Measurements from ENCODE around the gene ZNG1C. TPM values are rescaled to one million over a fixed set of nuclear protein-coding genes. Genes with fewer than 3 reads are reported as not detected.
"Not testable (repeated sequence)": the region's sequence is repeated elsewhere in the genome, so short reads cannot be mapped to it uniquely, and the experiment has no call there.

The ZNG1C gene
- total RNA-seq (2021; ENCODE audit: unreplicated experiment) (22.4 TPM), Bru-seq, nascent RNA (percentile 59 among the genes with signal in this experiment), BruChase-seq, experiment 1, labeled RNA remaining after a 2-hour chase (percentile 60 among the genes with signal in this experiment), BruChase-seq, experiment 2, labeled RNA remaining after a 6-hour chase (percentile 51 among the genes with signal in this experiment)
- polyA plus RNA-seq (2012; ENCODE audit: insufficient read length), result 47.5 TPM
- long read RNA-seq, transcript CBWD3-206 (3 exons, 1,736 nt), result major isoform, 24 of 34 reads
- long read RNA-seq, partial matches to known transcripts, result 0 of 34 reads
- long read RNA-seq, other reads (novel, unspliced or antisense), result 10 of 34 reads

DNA sequence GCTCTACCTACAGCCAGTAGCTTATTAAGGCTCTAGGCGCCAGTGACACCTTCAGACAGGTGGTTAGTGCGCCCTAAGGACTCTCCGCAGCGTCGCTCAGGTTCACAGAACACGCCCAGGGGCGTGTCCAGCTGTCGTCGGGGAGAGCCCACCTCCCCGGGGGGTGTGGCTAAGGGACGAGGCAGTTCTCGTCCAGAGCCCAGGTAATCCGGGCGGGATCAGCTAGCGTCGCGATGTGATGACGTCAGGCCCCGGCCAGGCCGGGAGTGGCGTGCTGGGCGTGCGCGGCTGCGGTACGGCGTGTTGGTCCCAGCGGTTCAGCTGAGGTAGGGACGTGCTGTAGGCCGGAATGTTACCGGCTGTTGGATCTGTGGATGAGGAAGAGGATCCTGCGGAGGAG is at the start of gene ZNG1C:
Gene ZNG1C (plus strand): TSS at position 301 of the 400 bp plus-strand sequence. CDS start 49 bp downstream, at position 350.
- H3K27me3 ChIP-seq (ENCODE audit: control insufficient read depth, insufficient read depth, low read length); H3K4me3 ChIP-seq (ENCODE audit: low read depth in 2 of 2, low read length in 2 of 2); POLR2A ChIA-PET; BruUV-seq (replicated peaks); ATAC-seq; H3K4me1 ChIP-seq (ENCODE audit: control insufficient read depth, insufficient read depth, low read length); DNase-seq (ENCODE audit: low read depth, low spot score); H3K27ac ChIP-seq (ENCODE audit: low read length); in situ Hi-C loops (cut with HindIII; ENCODE audit: low pct_unique_long_range_greater_than_20kb, low sequenced_read_pairs); intact Hi-C loops (cut with micrococcal nuclease; ENCODE audit: unreplicated experiment); H3K9me3 ChIP-seq (ENCODE audit: control insufficient read depth, insufficient read depth, low read depth, low read length); H3K36me3 ChIP-seq (ENCODE audit: control insufficient read depth, insufficient read depth, low read length); CTCF ChIA-PET: not testable (repeated sequence)

DNA sequence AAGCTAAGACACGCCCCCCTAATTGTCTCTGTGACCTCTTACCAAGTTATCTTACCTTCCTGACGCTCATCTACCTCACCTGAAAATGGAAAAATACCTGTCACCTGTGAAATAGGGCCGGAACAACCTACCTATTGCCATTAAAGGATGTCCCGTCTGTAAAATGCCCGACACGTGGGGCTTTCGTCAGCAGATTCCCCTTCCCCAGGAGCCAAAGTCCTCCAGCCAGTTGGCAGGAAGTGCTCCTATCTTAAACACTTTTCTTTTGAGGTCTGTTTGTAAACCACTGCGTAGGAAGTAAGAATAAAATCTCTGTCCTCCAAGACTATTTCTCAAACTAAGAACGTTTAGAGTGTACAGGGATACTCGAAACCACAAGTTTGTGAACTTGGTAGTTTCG is 654 bp downstream of the ZNG1C start:
- POLR2A ChIA-PET; H3K4me1 ChIP-seq (ENCODE audit: control insufficient read depth, insufficient read depth, low read length); in situ Hi-C loops (cut with HindIII; ENCODE audit: low pct_unique_long_range_greater_than_20kb, low sequenced_read_pairs); H3K36me3 ChIP-seq (ENCODE audit: control insufficient read depth, insufficient read depth, low read length); intact Hi-C loops (cut with micrococcal nuclease; ENCODE audit: unreplicated experiment); CTCF ChIA-PET; H3K27ac ChIP-seq (ENCODE audit: low read length); H3K27me3 ChIP-seq (ENCODE audit: control insufficient read depth, insufficient read depth, low read length); H3K4me3 ChIP-seq (ENCODE audit: low read depth in 2 of 2, low read length in 2 of 2); DNase-seq (ENCODE audit: low read depth, low spot score); H3K9me3 ChIP-seq (ENCODE audit: control insufficient read depth, insufficient read depth, low read depth, low read length); BruUV-seq (replicated peaks); ATAC-seq: not testable (repeated sequence)

- H3K4me1 ChIP-seq (ENCODE audit: control insufficient read depth, insufficient read depth, low read length); POLR2A ChIA-PET; H3K4me3 ChIP-seq (ENCODE audit: low read depth in 2 of 2, low read length in 2 of 2); H3K27me3 ChIP-seq (ENCODE audit: control insufficient read depth, insufficient read depth, low read length); ATAC-seq; BruUV-seq (replicated peaks); CTCF ChIA-PET; H3K27ac ChIP-seq (ENCODE audit: low read length); intact Hi-C loops (cut with micrococcal nuclease; ENCODE audit: unreplicated experiment); H3K9me3 ChIP-seq (ENCODE audit: control insufficient read depth, insufficient read depth, low read depth, low read length); H3K36me3 ChIP-seq (ENCODE audit: control insufficient read depth, insufficient read depth, low read length); in situ Hi-C loops (cut with HindIII; ENCODE audit: low pct_unique_long_range_greater_than_20kb, low sequenced_read_pairs); DNase-seq (ENCODE audit: low read depth, low spot score): not testable (repeated sequence)
Measured at GRCh38 chr9:68281041-68281440, 39.3 kb downstream of the ZNG1C start.

- in situ Hi-C loops (cut with HindIII; ENCODE audit: low pct_unique_long_range_greater_than_20kb, low sequenced_read_pairs); H3K36me3 ChIP-seq (ENCODE audit: control insufficient read depth, insufficient read depth, low read length); DNase-seq (ENCODE audit: low read depth, low spot score); H3K4me1 ChIP-seq (ENCODE audit: control insufficient read depth, insufficient read depth, low read length); intact Hi-C loops (cut with micrococcal nuclease; ENCODE audit: unreplicated experiment); POLR2A ChIA-PET; H3K9me3 ChIP-seq (ENCODE audit: control insufficient read depth, insufficient read depth, low read depth, low read length); H3K4me3 ChIP-seq (ENCODE audit: low read depth in 2 of 2, low read length in 2 of 2); H3K27ac ChIP-seq (ENCODE audit: low read length); BruUV-seq (replicated peaks); ATAC-seq; CTCF ChIA-PET; H3K27me3 ChIP-seq (ENCODE audit: control insufficient read depth, insufficient read depth, low read length): not testable (repeated sequence)
Measured at GRCh38 chr9:68302567-68302966, 60.8 kb downstream of the ZNG1C start, which contains the start of gene FOXD4L3. Gene FOXD4L3, plus strand, starts transcription at chr9:68302867. Its CDS starts 85 bp downstream, at chr9:68302952.

GRCh38 chr9:68303771-68304170 is 62.0 kb downstream of the ZNG1C start:
- CTCF ChIA-PET; intact Hi-C loops (cut with micrococcal nuclease; ENCODE audit: unreplicated experiment); POLR2A ChIA-PET; BruUV-seq (replicated peaks); DNase-seq (ENCODE audit: low read depth, low spot score); in situ Hi-C loops (cut with HindIII; ENCODE audit: low pct_unique_long_range_greater_than_20kb, low sequenced_read_pairs); H3K9me3 ChIP-seq (ENCODE audit: control insufficient read depth, insufficient read depth, low read depth, low read length); H3K4me1 ChIP-seq (ENCODE audit: control insufficient read depth, insufficient read depth, low read length); H3K27ac ChIP-seq (ENCODE audit: low read length); H3K4me3 ChIP-seq (ENCODE audit: low read depth in 2 of 2, low read length in 2 of 2); H3K27me3 ChIP-seq (ENCODE audit: control insufficient read depth, insufficient read depth, low read length); H3K36me3 ChIP-seq (ENCODE audit: control insufficient read depth, insufficient read depth, low read length); ATAC-seq: not testable (repeated sequence)

GRCh38 chr9:68304212-68304611 is 62.4 kb downstream of the ZNG1C start:
- in situ Hi-C loops (cut with HindIII; ENCODE audit: low pct_unique_long_range_greater_than_20kb, low sequenced_read_pairs); POLR2A ChIA-PET; H3K9me3 ChIP-seq (ENCODE audit: control insufficient read depth, insufficient read depth, low read depth, low read length); ATAC-seq; H3K4me1 ChIP-seq (ENCODE audit: control insufficient read depth, insufficient read depth, low read length); DNase-seq (ENCODE audit: low read depth, low spot score); H3K4me3 ChIP-seq (ENCODE audit: low read depth in 2 of 2, low read length in 2 of 2); H3K27me3 ChIP-seq (ENCODE audit: control insufficient read depth, insufficient read depth, low read length); BruUV-seq (replicated peaks); CTCF ChIA-PET; H3K27ac ChIP-seq (ENCODE audit: low read length); intact Hi-C loops (cut with micrococcal nuclease; ENCODE audit: unreplicated experiment); H3K36me3 ChIP-seq (ENCODE audit: control insufficient read depth, insufficient read depth, low read length): not testable (repeated sequence)

DNA sequence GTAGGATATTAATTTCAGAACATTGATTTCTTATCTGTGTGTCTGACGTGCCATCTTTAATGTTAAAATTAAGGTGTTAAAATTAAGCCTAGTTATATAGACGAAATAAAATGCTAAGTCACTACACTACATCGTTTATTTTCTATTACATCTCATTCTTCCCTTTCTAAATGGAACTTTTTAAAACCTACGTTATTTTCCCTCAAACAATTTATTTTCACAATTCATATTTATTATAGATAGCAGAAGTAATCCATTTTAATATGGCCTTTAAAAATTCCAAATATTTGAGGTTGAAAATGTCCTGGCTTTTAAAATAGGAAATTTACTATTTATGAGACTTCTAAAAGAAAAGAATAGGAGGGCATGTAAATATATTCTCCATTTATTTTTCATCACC is 63.0 kb downstream of the ZNG1C start:
- POLR2A ChIA-PET; in situ Hi-C loops (cut with HindIII; ENCODE audit: low pct_unique_long_range_greater_than_20kb, low sequenced_read_pairs); H3K36me3 ChIP-seq (ENCODE audit: control insufficient read depth, insufficient read depth, low read length); H3K4me3 ChIP-seq (ENCODE audit: low read depth in 2 of 2, low read length in 2 of 2); CTCF ChIA-PET; DNase-seq (ENCODE audit: low read depth, low spot score); H3K9me3 ChIP-seq (ENCODE audit: control insufficient read depth, insufficient read depth, low read depth, low read length); H3K4me1 ChIP-seq (ENCODE audit: control insufficient read depth, insufficient read depth, low read length); intact Hi-C loops (cut with micrococcal nuclease; ENCODE audit: unreplicated experiment); ATAC-seq; BruUV-seq (replicated peaks); H3K27me3 ChIP-seq (ENCODE audit: control insufficient read depth, insufficient read depth, low read length); H3K27ac ChIP-seq (ENCODE audit: low read length): not testable (repeated sequence)

Measured in Panc1 (cell line).